D341Med (cell line): ENCODE measurements around the gene KLHL6.

Experiments used
- DNase-seq: peaks from one replicate; pipeline ENCODE4 v3.0.0; 2012; ENCODE audit warnings: low spot score

KLHL6 gene

GRCh38 chr3:183563536-183563874, 8.0 kb upstream of the KLHL6 start:
- DNase-seq = no peak

- no peak for DNase-seq
Observed at GRCh38 chr3:183560607-183561006, 5.1 kb upstream of the KLHL6 start.

- DNase-seq = no peak
Observed at GRCh38 chr3:183558495-183558894, 3.0 kb upstream of the KLHL6 start.

GRCh38 chr3:183556722-183557121, 1.2 kb upstream of the KLHL6 start:
- DNase-seq = no peak

DNA sequence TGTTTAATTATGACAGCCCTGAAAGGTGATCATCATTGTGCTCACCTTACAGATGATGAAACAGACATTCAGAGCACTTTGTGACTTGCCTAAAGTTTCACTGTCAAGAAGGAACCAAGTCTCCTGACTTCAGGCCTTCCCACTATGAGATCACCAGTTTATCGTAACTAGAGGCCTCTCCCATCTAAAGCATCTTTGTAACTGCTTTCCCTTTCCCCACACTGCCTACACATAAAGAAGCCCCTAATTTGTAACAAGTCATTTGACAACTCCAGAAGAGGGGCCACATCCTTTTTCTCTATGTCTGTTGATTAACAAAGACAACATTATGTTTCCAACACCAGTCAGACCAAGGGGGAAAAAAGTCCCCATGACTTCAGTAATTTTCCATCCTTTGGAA, 1.1 kb downstream of the KLHL6 start:
- no peak for DNase-seq

GRCh38 chr3:183553334-183554026, 2.0 kb downstream of the KLHL6 start:
- DNase-seq = no peak

- no peak for DNase-seq
Observed at GRCh38 chr3:183551930-183552329, 3.6 kb downstream of the KLHL6 start.

GRCh38 chr3:183548262-183548769, 7.2 kb downstream of the KLHL6 start:
- DNase-seq = no peak

GRCh38 chr3:183546625-183547024, 8.9 kb downstream of the KLHL6 start:
- no peak for DNase-seq

DNA sequence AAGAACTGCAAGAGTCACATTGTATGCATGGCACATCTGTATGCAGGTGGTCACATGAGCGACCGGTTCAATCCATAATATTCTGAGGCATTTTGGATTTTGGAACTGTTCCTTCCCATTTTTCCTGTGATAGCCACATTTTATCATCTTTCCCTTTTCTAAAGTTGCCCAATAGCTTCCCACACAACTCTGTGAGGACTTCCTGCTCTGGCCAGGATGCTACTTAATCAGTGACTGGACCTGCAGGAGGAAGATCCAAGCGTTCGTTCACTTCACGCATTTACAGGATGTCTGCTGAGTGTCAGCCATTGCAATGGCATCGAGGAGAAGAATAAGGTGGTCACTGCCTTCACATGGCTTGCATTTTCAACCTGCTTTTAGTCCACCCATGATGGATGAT, 9.8 kb downstream of the KLHL6 start:
- DNase-seq = no peak

DNA sequence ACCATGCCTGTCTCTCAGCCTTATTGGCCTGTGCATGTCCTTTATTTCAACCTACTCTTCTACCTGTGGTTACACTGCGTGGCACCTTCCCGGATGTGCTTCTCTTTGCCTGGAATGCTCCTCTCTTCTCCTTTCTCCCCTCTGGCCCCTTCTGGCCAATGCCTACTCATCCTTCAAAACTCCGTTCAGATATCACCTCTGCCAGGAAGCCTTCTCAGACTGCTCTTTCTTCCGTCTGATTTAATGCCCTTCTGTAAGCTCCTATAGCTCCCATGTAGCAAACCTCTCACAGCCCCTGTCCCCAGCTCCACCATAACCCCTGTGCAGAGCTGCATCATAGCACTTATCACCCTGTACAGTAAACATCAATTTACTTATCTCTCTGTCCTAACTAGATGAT, 13.2 kb downstream of the KLHL6 start:
- DNase-seq = no peak

DNA sequence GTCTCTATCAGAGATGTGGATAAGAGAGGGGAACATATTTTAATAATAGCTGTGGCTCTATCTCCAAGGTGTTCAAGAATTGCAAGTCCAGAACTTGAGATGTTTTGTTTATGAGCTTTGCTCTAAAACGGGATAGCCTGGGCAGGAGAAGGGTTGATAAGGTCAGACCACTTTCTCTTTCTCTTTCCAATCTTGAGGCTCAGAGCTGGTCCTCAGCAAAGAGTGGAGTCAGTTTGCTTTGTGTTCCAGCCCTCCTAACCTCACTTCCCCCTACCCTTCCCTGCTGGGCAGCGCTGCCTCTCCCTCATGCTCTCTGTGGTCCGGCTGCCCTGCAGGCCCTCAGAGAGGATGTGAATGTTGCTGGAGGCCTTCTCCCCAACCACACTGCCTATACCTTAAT, 13.8 kb downstream of the KLHL6 start:
- DNase-seq = no peak

GRCh38 chr3:183541235-183541655, 14.3 kb downstream of the KLHL6 start:
- DNase-seq = peak; percentile 46

DNA sequence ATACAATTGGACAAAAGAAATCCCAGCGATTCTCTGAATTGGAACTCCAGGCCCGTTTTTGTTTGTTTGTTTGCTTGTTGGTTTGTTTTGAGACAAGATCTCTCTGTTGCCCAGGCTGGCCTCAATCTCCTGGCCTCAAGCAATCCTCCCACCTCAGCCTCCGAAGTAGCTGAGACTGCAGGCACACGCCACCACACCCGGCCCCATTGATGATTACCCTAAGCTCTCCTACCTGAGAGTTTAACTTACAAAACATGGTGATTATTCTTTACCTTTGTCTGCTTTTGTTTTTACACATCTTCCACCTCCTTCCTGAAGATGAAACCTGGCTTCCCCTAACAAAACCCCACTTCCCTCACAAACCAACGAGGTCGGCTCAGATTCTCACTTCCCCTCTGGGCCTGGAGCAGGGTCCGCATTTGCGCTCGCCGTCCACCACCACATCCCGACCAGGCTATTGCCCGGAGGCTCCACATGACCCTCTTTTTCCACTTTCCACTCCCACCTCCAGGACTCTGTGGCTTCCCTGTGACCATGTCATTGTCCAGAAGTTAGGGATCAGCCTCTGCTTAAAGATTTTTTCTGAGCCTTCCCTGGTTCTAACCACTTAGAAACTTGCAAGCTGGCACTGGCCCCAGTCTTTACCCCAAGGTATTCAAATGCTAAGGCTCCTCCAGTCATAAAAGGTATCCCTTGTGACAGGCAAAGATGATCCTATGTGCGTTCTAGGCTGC, 14.8 kb downstream of the KLHL6 start:
- no peak for DNase-seq

GRCh38 chr3:183539811-183540210, 15.7 kb downstream of the KLHL6 start:
- no peak for DNase-seq

DNA sequence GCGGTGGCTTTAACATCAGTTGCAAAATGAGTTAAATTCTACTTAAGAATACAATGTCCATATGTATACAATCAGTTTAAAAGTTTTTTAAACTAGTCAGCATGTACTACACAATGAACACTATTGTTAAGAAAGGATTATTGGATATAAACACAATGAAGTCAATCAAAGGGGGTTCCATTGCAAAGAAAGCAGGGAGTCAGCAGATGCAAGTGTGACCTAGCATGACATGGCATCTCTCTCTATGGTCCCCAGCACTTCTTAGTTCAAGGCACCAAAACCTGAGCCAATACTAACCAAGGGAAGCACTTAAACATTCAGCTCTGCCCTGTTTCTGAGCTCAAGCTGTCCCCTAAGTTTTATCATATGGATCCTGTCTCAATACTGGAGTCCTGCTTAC, 17.0 kb downstream of the KLHL6 start:
- no peak for DNase-seq

DNA sequence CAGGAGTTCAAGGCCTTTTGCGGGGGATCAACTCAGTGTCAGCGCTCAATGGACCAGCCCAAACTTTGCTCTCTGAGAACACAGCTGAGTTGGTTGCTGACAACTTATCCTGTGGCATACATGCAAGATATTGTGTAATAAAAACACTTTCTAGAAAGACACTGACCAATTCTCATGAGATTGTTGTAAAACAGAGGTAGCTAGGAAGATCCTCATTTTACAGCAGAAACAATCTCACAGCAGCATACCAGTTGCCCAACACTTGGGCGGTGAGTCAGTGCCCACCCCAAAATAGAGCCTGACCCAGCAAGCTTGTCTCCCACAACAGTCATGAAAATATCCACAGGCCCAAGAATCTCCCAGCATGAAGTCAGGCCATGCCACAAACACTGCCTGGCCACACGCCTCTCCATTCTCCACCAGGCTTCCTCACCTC, 18.2 kb downstream of the KLHL6 start:
- no peak for DNase-seq

DNA sequence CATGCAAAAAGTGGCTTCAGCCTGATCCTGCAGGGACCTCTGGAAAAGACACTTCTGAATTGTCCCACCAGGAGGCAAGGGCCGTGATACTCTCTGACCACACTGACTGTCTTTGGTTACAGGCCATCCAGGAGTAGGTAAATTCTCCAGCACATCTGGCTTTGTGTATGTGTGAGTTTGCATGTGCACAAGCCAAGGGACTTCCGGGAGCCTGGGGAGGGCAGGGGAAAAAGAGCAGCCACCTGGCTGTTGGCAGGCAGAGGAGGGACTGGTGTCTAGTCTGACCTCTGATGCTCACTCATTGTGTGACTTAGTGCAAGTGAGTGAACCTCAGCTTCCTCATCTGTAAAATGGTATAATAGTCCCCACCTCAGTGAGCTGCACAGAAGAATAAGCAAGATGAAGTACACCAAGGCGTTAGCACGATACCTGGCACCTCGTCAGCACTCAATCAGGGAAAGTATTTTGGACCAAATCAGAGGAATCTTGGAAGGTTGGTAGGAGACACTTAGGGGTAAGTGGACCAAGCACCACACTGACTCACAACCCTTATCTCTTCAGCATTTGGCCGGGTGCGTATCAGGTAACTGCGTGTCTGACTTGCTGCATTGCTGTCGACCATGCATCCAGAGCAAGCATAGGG, 19.1 kb downstream of the KLHL6 start:
- DNase-seq = no peak

DNA sequence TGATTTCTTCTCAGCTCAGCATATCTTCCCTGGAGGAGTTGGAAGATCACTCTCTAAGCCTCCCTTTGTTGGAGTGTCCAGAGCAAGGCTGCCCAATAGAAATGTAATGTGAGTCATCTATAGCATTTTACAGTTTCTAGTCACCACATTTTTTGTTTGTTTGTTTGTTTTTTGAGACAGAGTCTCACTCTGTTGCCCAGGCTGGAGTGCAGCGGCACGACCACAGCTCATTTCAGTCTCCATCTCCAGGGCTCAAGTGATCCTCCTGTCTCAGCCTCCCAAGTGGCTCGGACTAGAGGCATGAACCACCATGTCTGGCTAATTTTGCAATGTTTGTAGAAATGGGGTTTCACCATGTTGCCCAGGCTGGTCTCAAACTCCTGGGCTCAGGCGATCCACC, 21.3 kb downstream of the KLHL6 start:
- DNase-seq = no peak

GRCh38 chr3:183533412-183534132, 21.9 kb downstream of the KLHL6 start:
- no peak for DNase-seq

- no peak for DNase-seq
Observed at GRCh38 chr3:183532620-183533411, 22.7 kb downstream of the KLHL6 start.

GRCh38 chr3:183529717-183530116, 25.8 kb downstream of the KLHL6 start:
- no peak for DNase-seq
